Nephron progenitor cell (in vitro differentiated cells): ENCODE results near the gene NRP1.
"Not testable (repeated sequence)": the region's sequence is repeated elsewhere in the genome, so short reads cannot be mapped to it uniquely, and the experiment has no call there.

Experiments used
- DNase-seq: peaks from one replicate; pipeline ENCODE4 v3.0.0; 2021
- H3K27ac Mint-ChIP-seq: 2 replicates; pipeline ENCODE4 v1.8.0; 2021; ENCODE audit warnings: mild to moderate bottlenecking, moderate library complexity, mixed read lengths
- H3K27me3 Mint-ChIP-seq: 2 replicates; pipeline ENCODE4 v1.8.0; 2021; ENCODE audit warnings: mild to moderate bottlenecking, low read depth, mixed read lengths; ENCODE audit not compliant: poor library complexity
- H3K36me3 Mint-ChIP-seq: 2 replicates; pipeline ENCODE4 v1.8.0; 2021; ENCODE audit warnings: low read depth, mixed read lengths
- H3K4me1 Mint-ChIP-seq: 2 replicates; pipeline ENCODE4 v1.8.0; 2021; ENCODE audit warnings: mixed read lengths
- H3K4me3 Mint-ChIP-seq: 2 replicates; pipeline ENCODE4 v1.8.0; 2021; ENCODE audit warnings: mild to moderate bottlenecking, moderate library complexity, mixed read lengths
- H3K9me3 Mint-ChIP-seq: 2 replicates; pipeline ENCODE4 v1.8.0; 2021; ENCODE audit warnings: mild to moderate bottlenecking, moderate library complexity, mixed read lengths
- CTCF ChIP-seq: fragments of 200-600 bp; sonication (generic); IDR thresholded peaks from 2 replicates; pipeline ENCODE4 v1.5.0; 2021; ENCODE audit warnings: antibody characterized with exemption

Gene NRP1

GRCh38 chr10:33304423-33305225 lies 29.8 kb downstream of the NRP1 start:
- H3K4me1 Mint-ChIP-seq = peaks cover 65% of the 10 kb centered on the region
- H3K9me3 Mint-ChIP-seq = peaks cover 10% of the 10 kb centered on the region

GRCh38 chr10:33303988-33304387 lies 30.5 kb downstream of the NRP1 start:
- Mint-ChIP-seq H3K27ac (peak overlapping the region; percentile 52), H3K4me3 (no peak overlapping the region)
- no peak for TF ChIP-seq CTCF

More at GRCh38 chr10:33304423-33305225, 29.8 kb downstream of the NRP1 start:
- Mint-ChIP-seq H3K27me3 (no peaks in the 10 kb centered on the region), H3K36me3 (peaks cover 94% of the 10 kb centered on the region), H3K4me3 (no peak overlapping the region), H3K27ac (peak overlapping the region; percentile 52)
- no peak for DNase-seq
- TF ChIP-seq CTCF = no peak

GRCh38 chr10:33302208-33302829 lies 32.1 kb downstream of the NRP1 start:
- TF ChIP-seq CTCF = no peak
- DNase-seq = no peak

More at GRCh38 chr10:33303988-33304387, 30.5 kb downstream of the NRP1 start:
- Mint-ChIP-seq H3K36me3 (peaks cover 94% of the 10 kb centered on the region), H3K9me3 (peaks cover 4% of the 10 kb centered on the region), H3K27me3 (no peaks in the 10 kb centered on the region), H3K4me1 (peaks cover 70% of the 10 kb centered on the region)
- no peak for DNase-seq

GRCh38 chr10:33301097-33301789 lies 33.2 kb downstream of the NRP1 start:
- no peak overlapping the region for H3K4me3 Mint-ChIP-seq
- no peaks in the 10 kb centered on the region for H3K9me3 Mint-ChIP-seq
- TF ChIP-seq CTCF = no peak
- peaks cover 71% of the 10 kb centered on the region for H3K4me1 Mint-ChIP-seq
- H3K27ac Mint-ChIP-seq = peak overlapping the region; percentile 92
- no peaks in the 10 kb centered on the region for H3K27me3 Mint-ChIP-seq
- peaks cover 94% of the 10 kb centered on the region for H3K36me3 Mint-ChIP-seq
- no peak for DNase-seq

More at GRCh38 chr10:33302208-33302829, 32.1 kb downstream of the NRP1 start:
- Mint-ChIP-seq H3K4me1 (peaks cover 82% of the 10 kb centered on the region), H3K27me3 (no peaks in the 10 kb centered on the region), H3K36me3 (peaks cover 94% of the 10 kb centered on the region), H3K9me3 (no peaks in the 10 kb centered on the region), H3K4me3 (no peak overlapping the region), H3K27ac (peak overlapping the region; percentile 87)

- peaks cover 67% of the 10 kb centered on the region for H3K4me1 Mint-ChIP-seq
- peak overlapping the region; percentile 92 for H3K27ac Mint-ChIP-seq
- not testable (repeated sequence) for H3K27me3 Mint-ChIP-seq, DNase-seq, H3K9me3 Mint-ChIP-seq, H3K4me3 Mint-ChIP-seq
- peaks cover 95% of the 10 kb centered on the region for H3K36me3 Mint-ChIP-seq
These were observed 33.9 kb downstream of the NRP1 start for GRCh38 chr10:33300544-33300943.

GRCh38 chr10:33298893-33299292 lies 35.6 kb downstream of the NRP1 start:
- DNase-seq = no peak
- Mint-ChIP-seq H3K4me1 (peaks cover 60% of the 10 kb centered on the region), H3K27me3 (no peaks in the 10 kb centered on the region), H3K9me3 (no peaks in the 10 kb centered on the region), H3K36me3 (peaks cover 96% of the 10 kb centered on the region), H3K4me3 (no peak overlapping the region), H3K27ac (peak overlapping the region; percentile 89)
- TF ChIP-seq CTCF = no peak
